Hematopoietic multipotent progenitor cell (in vitro differentiated cells): ENCODE results near the gene NRP1. TPM values are rescaled to one million over a fixed set of nuclear protein-coding genes. Genes with fewer than 3 reads are reported as not detected.
A peak's percentile ranks its signal among the peaks of the same experiment; 100 is the strongest.

Source experiments
- DNase-seq, 3 donors: peaks; one replicate each; pipeline ENCODE4 v3.0.0-alpha.2; 2011 to 2015; ENCODE audit warnings: low read depth in 2 of 3, low spot score in 2 of 3
- total RNA-seq: library from RNA; depleted of rRNA; stranded (reverse); fragments of >200 nt; gene quantifications from one replicate; pipeline ENCODE4 v1.2.3, GENCODE V29; 2012

NRP1 gene
- total RNA-seq, 1 donor: under 0.01 TPM

DNA sequence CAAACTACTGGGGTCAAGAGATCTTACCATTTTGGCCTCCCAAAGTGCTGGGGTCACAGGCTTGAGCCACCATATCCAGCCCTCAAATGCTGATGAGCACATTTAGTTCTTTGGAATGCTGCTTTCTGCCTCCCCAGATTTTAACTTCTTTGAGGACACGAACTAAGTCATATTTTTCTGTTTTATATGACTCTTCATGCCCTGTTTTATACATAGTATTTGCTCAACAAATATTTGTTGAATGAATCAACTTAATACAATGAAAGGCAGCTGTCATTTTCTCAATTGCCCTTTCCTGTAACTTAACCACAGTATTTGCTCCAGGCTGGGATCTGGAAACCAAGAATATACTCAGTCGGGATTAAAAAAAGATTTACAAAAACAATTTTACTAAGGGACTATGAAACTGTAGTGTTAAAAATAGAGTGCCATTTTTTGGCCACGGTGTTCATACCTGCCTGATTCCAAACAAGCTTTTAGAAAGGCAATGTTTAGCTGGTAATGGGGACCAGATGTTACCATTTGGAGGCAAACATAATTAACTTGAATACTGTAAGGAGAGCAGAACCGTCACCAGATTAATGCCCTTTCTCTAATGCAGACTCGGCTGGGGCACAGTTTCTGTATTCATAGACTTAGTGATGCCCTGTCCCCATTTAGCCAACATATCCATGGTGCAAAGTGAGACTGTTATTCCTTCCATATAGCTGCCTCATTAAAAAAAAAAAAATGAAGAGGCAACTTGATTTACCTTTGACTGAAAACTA lies 117.6 kb downstream of the NRP1 start:
- DNase-seq: no peak

DNA sequence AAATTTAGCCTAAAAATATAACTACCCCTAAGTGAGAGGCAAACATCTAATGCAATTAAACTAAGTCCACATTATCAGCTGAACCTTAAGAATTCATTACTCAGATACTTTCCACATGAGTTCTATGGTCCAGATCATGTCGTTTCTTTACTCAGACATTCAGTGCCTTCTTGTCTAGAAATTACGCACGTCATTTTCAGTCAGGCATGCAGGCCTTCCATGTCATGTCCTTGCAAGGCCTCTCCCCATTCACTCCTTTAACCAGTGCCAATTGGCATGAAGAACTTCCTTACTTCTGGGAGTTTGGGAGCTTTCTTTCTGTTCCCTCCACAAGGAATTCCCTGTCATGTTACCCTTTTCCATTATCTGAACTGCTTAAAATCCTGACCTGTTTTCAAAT lies 118.8 kb downstream of the NRP1 start:
- no peak for DNase-seq

DNA sequence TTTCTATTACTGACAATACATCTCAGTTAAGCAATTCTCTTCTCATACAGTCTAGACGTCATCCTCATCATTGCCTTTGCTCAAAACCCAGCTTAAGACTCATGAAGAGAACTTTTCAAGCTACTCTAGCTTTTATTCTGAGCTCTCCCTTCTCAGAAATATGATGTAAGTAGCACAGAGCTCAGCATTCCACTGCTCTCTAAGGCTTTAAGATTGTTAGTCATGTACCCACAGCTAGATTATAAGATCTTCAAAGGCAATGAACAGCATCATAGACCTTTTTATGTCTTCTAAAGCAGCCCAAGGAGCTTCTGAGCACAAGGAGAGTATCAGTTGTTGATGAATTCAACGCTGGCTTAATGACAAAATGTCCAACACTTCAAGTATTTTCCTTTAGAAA lies 119.3 kb downstream of the NRP1 start:
- DNase-seq: no peak

DNA sequence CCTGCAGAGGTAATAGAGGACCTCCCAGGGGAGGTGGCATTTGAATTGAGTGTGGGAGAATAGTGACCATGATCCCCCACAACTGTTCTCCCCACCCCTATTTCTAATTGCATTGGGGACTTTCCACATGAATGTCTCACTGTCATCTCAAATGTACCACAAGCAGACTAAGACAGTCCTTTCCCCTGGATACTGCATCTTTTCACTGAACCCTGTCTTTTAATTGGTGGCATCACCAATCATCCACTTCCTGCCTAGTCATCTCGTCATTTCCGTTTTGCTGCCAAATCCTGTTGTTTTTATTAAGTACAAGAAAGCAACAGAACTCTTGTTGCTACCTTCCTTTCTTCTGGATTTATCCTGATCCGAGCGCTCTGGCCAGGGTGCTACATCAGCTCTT lies 120.3 kb downstream of the NRP1 start:
- no peak for DNase-seq

DNA sequence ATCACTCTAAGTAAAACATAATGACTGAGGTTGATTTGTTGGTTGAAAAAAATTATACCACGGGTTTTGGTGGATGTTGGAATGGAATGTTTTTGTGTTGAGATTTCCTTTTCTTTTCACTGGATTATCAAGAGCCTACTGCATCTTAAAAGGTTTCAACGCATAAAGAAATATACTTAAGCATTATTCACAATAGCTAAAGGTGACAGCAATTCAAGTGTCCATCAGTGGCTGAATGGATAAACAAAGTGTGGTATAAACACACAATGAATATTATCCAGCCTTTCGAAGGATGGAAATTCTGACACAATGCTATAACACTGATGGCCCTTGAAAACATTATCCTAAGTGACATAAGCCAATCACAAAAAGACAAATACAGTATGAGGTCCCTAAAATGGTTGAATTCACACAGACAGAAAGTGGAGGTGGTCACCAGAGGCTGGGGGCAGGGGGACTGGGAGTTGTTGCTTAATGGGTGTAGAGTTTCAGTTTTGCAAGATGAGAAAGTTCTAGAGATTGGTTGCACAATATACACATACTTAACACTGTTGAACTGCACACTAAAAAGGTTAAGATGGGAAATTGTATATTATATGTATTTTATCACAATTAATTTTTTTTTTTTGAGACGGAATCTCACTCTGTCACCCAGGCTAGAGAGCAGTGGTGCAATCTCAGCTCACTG lies 122.3 kb downstream of the NRP1 start:
- DNase-seq: no peak

DNA sequence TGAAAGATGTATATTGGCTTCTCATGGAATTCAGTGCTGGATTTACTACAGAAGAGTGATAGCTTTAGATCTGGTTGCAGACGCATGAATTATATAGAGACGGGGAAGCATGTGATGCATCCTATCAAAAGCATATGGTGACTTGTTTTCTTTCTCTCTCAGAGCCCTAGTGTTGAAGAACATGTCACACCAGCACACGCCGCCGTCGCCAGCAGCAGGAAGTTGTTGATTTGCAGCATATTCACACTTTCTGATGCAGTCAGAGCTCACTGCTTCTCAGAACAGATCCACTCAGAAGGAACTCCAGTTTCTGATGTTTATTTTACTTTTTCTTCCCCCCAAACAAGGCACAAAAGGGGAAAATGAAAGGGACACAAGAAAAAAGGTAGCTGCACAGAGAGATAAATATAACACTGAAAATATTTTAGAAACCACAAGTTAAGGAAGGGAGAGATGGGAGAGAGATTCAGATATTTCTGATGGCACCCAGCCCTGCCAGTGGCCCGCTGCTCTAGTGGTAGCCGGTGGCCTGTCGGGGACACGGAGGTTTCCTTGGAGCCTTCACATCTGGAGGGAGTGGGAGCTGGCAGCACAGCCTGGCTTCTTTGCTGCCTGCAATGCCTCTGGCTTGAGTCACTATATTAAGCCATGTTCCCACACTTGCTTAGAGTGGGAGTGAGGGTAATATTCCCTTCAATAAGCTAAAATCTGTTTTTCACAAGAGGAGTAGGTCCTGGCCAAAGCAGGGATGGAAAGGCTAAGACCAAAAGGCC lies 123.2 kb downstream of the NRP1 start:
- DNase-seq: peak in 2 of 3 donors; percentile 5 to 25

DNA sequence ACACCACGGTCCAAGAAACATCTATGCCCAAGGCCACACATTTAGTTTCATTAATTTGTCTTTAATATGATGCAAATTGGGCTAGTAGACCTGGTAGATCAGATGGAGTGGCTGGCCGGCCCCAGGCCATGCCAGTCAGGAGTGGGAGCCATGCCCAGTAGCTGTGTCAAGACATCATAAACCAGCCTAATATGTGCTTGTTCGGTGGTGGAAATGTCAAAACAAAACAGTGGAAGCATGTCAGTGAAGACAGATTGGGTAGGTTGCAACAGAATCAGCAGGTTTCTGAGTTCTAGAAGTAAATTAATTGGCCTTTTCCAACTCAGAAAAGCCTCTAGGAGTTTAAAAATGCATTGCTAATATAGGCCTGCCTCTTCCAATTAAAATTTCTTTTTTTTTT lies 124.7 kb downstream of the NRP1 start:
- no peak for DNase-seq

DNA sequence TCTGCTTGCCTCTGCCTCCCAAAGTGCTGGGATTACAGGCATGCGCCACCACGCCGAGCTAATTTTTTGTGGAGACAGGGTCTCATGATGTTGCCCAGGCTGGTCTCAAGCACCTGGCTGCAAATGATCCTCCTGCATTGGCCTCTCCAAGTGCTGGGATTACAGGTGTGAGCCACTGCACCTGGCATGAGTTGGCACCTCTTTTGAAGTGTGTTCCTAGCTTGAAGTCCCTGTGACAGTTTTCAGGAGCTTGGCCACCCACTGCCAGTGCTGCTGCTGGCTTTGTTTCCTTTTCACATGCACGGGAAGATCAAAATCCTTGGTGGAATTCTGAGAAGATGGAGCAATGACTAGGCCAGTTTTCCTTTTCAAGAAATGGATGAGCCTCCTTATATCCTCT lies 126.3 kb downstream of the NRP1 start:
- no peak for DNase-seq

DNA sequence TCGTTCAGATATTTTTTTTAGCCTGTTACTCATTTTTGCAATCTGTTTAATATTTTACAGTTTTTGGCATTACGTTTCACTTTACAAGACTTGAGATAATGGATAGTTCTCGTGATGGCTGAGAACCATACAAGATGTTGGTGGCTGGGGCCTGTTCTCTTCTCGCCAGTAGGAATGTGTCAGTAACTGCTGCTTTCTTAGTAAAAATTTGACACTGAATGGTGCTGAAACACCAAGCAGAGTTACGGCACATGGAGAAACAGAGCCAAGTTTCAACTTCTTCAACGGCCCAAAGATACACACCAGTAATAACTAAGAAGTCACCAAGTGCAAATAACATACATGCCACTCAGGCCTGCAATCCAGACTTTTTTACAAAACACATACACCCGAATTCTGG lies 130.4 kb downstream of the NRP1 start:
- no peak for DNase-seq

DNA sequence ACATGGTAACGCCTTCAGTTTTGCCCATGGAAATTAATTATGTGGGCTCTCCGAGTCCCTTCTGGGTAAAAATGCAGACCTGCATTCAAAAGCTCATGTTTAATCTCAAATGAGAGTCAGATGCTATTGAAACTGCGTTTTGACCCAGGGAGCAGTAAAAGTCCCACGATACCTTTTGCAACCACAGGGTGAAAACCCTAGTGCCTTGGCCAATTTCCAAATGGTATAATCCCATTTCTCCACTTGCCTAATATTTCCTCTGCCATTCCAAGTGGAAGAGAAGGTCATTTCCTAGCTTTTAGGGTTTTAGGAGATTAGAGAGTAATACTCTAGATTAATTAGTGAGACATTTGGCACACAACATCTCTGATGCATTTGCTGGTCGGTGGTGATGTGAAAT lies 132.5 kb downstream of the NRP1 start:
- DNase-seq: no peak

DNA sequence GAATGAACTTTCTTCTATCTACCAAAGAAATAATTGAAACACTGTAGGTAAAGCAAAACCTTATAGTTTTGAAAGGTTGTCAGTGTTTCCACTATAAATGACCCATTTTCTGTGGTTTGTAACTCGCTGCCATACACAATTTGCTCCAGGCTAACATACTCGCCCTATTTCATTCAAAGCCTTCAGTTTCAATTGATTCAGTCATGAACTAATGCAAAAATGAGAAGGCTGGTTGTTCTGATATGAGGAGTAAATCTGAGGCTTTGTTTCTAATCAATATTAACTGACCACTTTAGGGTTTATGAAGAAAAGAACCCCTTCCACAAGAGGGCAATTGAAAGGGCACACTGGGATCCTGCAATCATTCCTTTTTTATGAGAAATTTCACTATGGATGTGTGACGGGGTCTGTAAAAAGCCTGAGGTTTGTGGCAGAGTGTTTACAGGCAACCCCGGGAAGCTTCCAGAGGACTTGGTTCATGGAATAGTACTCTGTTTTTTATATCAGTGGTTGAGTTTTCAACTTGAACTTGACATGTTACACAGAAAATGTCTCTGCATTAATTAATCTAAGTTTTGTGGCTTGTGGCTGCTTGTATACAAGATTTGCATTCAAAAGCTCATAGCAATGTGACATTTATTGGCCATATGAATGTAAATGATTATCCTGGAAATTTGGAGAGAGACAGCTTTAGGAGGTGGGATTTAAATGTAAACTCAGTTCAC lies 133.2 kb downstream of the NRP1 start:
- DNase-seq: no peak

DNA sequence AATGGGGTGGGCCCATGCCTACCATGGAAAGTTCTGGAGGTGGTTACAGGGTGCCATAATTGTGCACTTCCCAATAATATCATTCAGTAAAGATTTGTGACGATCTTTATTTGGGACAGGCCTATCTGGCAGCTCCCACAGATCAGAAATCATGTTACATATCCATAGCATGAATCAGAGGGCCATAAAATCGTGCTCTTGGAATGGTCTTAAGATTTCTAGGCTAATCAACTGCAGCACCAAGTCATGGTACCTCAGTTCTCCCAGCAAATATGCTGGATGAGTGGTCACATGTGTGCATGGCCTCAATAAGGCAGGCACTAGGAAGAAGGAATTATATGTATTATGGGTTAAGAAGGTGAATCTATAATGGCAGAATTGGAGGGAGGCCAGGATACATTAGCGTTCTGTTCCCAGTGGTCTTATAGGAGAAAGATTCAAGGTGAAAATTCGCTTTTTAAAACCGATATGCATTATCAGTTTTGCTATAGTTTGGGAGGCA lies 134.7 kb downstream of the NRP1 start:
- DNase-seq: no peak

DNA sequence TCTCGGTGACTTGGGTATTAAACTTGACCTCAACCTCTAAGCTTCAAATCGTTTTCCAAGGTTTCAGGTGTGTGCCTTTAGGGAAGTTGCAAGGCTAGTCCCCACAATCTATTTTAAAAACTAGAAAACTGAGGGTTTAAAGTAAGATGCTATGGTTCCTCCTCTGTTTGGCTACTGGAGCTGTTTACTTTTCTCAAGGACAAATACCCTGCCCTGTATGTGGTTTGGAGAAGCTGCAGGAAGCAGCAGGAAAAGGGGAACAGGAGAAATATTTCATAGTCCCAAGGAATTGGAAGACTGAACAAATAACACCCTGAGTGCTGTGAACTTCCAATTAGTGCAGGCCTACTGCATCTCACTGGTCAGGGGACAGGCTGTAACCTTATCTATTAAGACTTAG lies 135.9 kb downstream of the NRP1 start:
- DNase-seq: no peak

DNA sequence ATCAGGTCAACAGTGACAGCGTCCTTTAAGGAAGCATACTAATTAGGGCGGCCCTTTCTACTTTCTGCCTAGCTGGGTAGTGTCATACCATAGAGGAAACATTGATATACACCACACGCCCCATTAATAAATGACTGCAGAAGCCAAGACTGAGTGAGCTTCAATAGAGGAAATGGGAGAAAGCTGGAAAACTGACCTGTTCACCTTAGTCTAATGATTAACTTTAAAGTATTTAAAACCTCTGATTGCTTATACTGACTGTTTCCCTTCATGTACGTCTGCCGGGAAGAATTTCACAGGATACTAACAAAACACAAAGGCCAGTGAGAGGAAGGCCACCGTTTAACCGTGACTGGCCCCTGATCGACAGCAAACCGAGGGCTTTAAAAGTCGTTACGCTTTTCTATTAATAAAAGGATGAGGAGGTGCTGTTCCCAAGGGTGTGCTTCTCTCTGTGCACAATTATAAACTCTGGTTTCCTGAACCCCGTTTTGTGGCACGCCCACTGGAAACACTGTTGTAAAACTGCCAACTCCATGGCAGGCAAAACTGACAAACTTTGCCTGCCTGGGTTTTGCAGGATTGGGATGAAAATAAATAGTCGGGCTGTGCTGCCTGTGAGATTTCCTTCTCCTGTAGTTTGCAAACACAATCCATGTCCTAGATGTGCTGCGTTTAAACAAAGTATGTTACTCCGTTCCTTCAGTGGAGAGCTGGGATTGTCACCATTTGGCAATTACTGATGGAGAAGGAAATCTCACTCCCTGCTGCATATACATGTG lies 137.6 kb downstream of the NRP1 start:
- no peak for DNase-seq

DNA sequence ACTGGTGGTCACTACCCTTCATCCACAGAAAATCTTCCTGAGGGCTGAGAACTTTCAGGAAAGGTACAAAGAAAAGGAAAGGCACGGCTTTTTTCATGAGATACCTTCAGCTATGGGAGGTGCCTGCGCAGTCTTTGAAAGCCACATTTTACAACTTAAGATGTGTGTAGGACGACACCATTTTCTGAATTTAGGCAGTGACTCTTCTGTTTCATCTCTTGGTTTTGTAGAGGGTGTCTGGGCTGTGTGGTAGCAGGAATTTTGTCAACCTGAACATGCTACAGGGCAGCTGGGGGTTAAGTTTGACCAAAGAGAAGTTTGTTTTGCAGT lies 138.1 kb downstream of the NRP1 start:
- no peak for DNase-seq

DNA sequence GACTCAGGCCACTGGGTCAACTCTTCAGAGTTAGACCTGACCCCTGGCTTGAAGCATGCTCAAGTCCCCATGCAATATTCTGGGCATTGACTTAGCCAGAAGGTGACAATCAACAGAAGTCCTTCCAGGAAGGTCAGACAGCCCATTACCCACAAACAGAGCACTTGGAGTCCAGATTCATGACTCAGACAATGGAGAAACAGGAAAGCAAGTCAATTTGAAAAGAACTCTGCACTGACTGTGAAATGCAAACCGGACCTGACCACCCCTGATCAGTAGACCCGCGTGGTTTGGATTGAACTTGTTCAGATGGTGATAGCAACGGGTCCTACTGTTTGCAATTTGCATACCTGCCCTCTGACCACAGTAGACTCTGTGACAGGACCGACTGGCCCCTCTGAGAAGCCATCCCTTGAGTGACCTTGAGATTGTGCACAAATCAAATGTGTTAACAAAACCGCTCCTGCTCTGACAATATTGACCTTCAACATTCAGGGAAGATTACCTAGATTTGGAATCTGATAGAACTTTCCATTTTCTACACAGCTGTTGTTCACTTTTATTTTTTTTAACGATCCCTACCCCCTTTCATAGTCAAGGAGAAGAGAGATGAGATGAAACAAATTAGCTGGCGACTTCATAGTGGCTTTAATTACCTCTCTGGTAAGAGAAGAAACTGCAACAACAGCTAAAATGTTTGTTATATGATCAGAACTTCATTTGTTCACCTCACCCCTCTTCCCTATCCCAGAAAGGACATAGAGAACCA lies 138.7 kb downstream of the NRP1 start:
- DNase-seq: no peak

DNA sequence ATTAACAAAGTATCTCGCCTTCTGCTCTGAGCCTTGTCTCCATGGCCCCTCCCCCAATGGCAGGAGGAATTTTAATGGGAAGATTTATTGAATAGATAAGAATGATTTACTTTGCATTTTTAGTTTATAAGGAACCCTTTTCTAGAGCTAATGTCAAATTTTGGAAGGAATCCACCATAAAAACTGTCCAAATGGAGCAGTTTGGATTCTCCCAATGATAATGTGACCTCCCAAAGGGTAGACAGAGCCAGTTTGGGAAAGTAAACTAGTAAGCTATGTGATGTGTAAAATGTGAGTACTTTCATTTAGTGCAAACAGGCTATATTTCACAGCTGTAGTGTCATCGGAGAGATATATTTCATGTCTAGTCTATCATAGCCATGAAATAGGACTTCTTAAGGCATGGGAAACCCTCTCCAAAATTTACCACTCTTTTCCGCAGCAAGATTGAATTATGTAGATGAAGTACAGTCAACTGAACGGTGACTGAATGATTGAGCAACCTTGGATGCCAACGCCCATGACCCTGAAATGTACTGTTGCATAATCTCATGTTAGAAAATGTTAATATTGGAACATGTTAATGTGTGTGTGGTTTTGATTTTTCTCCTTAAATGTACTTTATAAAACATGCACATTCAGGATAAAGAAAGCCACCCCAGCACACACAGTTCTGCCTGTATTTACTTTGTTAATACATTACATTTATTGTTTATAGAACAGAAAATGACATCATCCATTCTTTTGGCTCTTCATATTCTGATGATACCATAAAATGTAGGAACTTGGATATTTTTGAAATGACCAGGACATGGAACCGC lies 140.6 kb downstream of the NRP1 start:
- no peak for DNase-seq

DNA sequence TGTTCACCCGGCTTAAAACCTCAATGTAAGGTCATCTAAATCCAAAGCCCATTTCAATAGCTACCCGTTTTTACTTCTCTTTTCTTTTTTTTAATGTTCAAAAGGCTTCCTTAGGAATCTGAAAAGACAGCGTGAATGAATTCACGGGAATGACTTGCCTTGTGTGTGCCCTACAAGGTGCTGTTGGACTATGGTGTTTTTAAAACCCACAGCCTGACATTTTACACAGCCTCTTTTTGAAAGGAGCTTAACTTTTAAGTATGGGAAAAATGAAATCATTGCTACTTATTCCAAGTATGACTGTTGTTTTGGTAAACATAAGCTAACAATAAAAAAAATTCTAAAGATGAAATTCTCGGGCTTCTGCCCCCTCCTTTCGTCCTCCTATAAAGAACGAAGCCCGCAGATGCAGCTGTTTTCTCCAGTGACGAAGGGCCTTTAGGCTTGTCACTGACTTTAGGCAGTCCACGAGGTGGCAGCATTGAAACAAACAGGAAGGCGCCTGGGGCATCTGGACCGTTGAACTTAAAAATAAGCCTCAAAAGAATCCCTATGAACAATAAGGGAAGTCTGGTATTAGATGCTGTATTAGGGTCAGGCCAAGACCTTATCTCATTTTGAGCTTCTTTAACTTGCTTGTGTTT lies 141.3 kb downstream of the NRP1 start:
- peak; percentile 23 to 93 (median 75) for DNase-seq
